CD8-positive, alpha-beta memory T cell (primary cell): ENCODE data around the gene PPFIBP1. TPM values are rescaled to one million over a fixed set of nuclear protein-coding genes. Genes with fewer than 3 reads are reported as not detected.
"Not testable (repeated sequence)": the region's sequence is repeated elsewhere in the genome, so short reads cannot be mapped to it uniquely, and the experiment has no call there.

Experiments
- CTCF ChIA-PET: fragments of 350-600 bp; sonication (Branson Sonifier 250); formaldehyde crosslinking; loops from one replicate; lab custom pipeline; 2021; ENCODE audit warnings: antibody characterized with exemption; lab: Charles Lee
- POLR2A ChIA-PET: fragments of 350-600 bp; sonication (Branson Sonifier 250); formaldehyde crosslinking; loops from one replicate; lab custom pipeline; 2021; ENCODE audit warnings: antibody characterized with exemption; lab: Charles Lee
- DNase-seq, 5 donors: peaks; one replicate each; pipeline versions ENCODE4 v3.0.0 to v3.0.0-alpha.2; 2020 to 2022; ENCODE audit warnings: mixed read lengths in 1 of 5
- H3K27ac ChIP-seq: one replicate; pipeline ENCODE4 v1.7.0; 2013; ENCODE audit warnings: low read depth, mild to moderate bottlenecking, low read length, moderate library complexity
- H3K27me3 ChIP-seq: 2 replicates; pipeline ENCODE4 v1.7.0; 2013; ENCODE audit warnings: low read length, mild to moderate bottlenecking; ENCODE audit not compliant: insufficient read depth, poor library complexity, severe bottlenecking
- H3K36me3 ChIP-seq: 2 replicates; pipeline ENCODE4 v1.7.0; 2013; ENCODE audit warnings: mild to moderate bottlenecking, low read length, moderate library complexity; ENCODE audit not compliant: insufficient read depth
- H3K4me1 ChIP-seq: 2 replicates; pipeline ENCODE4 v1.7.0; 2013; ENCODE audit warnings: mild to moderate bottlenecking, low read length, moderate library complexity; ENCODE audit not compliant: insufficient read depth
- H3K4me3 ChIP-seq: 2 replicates; pipeline ENCODE4 v1.7.0; 2013; ENCODE audit warnings: mild to moderate bottlenecking, low read length
- H3K9me3 ChIP-seq: 2 replicates; pipeline ENCODE4 v1.7.0; 2013; ENCODE audit warnings: mild to moderate bottlenecking, low read length
- H3K27ac Mint-ChIP-seq, 8 donors: one replicate each; pipeline ENCODE4 v1.8.0; 2020 to 2021; ENCODE audit warnings: mixed read lengths in 8 of 8, mild to moderate bottlenecking in 6 of 8, inconsistent platforms in 3 of 8, moderate library complexity in 3 of 8
- H3K27me3 Mint-ChIP-seq, 2 donors: one replicate each; pipeline ENCODE4 v1.8.0; 2020 to 2021; ENCODE audit warnings: mixed read lengths in 2 of 2, mild to moderate bottlenecking in 1 of 2, moderate library complexity in 1 of 2
- H3K36me3 Mint-ChIP-seq, 3 donors: one replicate each; pipeline ENCODE4 v1.8.0; 2020 to 2021; ENCODE audit warnings: mixed read lengths in 3 of 3, inconsistent platforms in 1 of 3, mild to moderate bottlenecking in 1 of 3
- H3K4me1 Mint-ChIP-seq, 3 donors: one replicate each; pipeline ENCODE4 v1.8.0; 2020 to 2021; ENCODE audit warnings: mixed read lengths in 3 of 3, inconsistent platforms in 1 of 3, mild to moderate bottlenecking in 1 of 3
- H3K4me3 Mint-ChIP-seq, 7 donors: one replicate each; pipeline ENCODE4 v1.8.0; 2020 to 2021; ENCODE audit warnings: mixed read lengths in 7 of 7, mild to moderate bottlenecking in 6 of 7, moderate library complexity in 4 of 7, inconsistent platforms in 2 of 7
- H3K9me3 Mint-ChIP-seq, 5 donors: one replicate each; pipeline ENCODE4 v1.8.0; 2020 to 2022; ENCODE audit warnings: mixed read lengths in 5 of 5, mild to moderate bottlenecking in 3 of 5, moderate library complexity in 2 of 5, inconsistent platforms in 1 of 5
- polyA plus RNA-seq: library from polyadenylated mRNA; unstranded; fragments of 300-500 nt; fragmentation: Illumina TruSeq; gene quantifications from one replicate; pipeline ENCODE4 v1.2.3, GENCODE V29; 2021
- total RNA-seq, 2 experiments: library from RNA; stranded (reverse); gene quantifications; one replicate each; pipeline ENCODE4 v1.2.3, GENCODE V29; 2021

Gene PPFIBP1
- total and polyA plus RNA-seq, 3 experiments from 2014 or later, result 1.2 to 10.7 (median 6.2) TPM

GRCh38 chr12:27583057-27583797 is 59.2 kb downstream of the PPFIBP1 start:
- Histone ChIP-seq H3K4me3 (no peak overlapping the region), H3K27ac (no peak overlapping the region), H3K27me3 (no peaks in the 10 kb centered on the region), H3K4me1 (no peaks in the 10 kb centered on the region), H3K9me3 (no peaks in the 10 kb centered on the region), H3K36me3 (no peaks in the 10 kb centered on the region)
- no peak overlapping the region for H3K4me3 Mint-ChIP-seq
- peaks cover 0 to 6% (median 3%) of the 10 kb centered on the region in 3 donors for H3K36me3 Mint-ChIP-seq
- no peaks in the 10 kb centered on the region for H3K27me3 Mint-ChIP-seq
- no peaks in the 10 kb centered on the region for H3K9me3 Mint-ChIP-seq
- ChIA-PET POLR2A (no interaction called here), CTCF (no interaction called here)
- peak overlapping the region in 1 of 8 donors; percentile 19 for H3K27ac Mint-ChIP-seq
- no peak for DNase-seq
- H3K4me1 Mint-ChIP-seq, result peaks cover 4 to 8% (median 7%) of the 10 kb centered on the region in 3 donors

GRCh38 chr12:27583981-27584380 is 60.0 kb downstream of the PPFIBP1 start:
- POLR2A ChIA-PET, result no interaction called here
- Mint-ChIP-seq H3K27ac (no peak overlapping the region), H3K9me3 (no peaks in the 10 kb centered on the region), H3K27me3 (no peaks in the 10 kb centered on the region), H3K36me3 (peaks cover 0 to 6% (median 3%) of the 10 kb centered on the region in 3 donors), H3K4me3 (no peak overlapping the region), H3K4me1 (peaks cover 4 to 11% (median 10%) of the 10 kb centered on the region in 3 donors)
- no peak for DNase-seq
- Histone ChIP-seq H3K4me1 (no peaks in the 10 kb centered on the region), H3K9me3 (no peaks in the 10 kb centered on the region), H3K36me3 (no peaks in the 10 kb centered on the region), H3K4me3 (no peak overlapping the region), H3K27ac (no peak overlapping the region), H3K27me3 (no peaks in the 10 kb centered on the region)
- CTCF ChIA-PET, result no interaction called here

GRCh38 chr12:27585739-27586265 is 61.8 kb downstream of the PPFIBP1 start:
- H3K27me3 Mint-ChIP-seq, result no peaks in the 10 kb centered on the region
- no peaks in the 10 kb centered on the region for H3K27me3 ChIP-seq
- no peak overlapping the region for H3K27ac ChIP-seq
- no peaks in the 10 kb centered on the region for H3K9me3 ChIP-seq
- no peak overlapping the region for H3K27ac Mint-ChIP-seq
- no peak for DNase-seq
- ChIA-PET CTCF (no interaction called here), POLR2A (no interaction called here)
- H3K9me3 Mint-ChIP-seq, result no peaks in the 10 kb centered on the region
- no peak overlapping the region for H3K4me3 Mint-ChIP-seq
- no peaks in the 10 kb centered on the region for H3K36me3 Mint-ChIP-seq
- no peaks in the 10 kb centered on the region for H3K36me3 ChIP-seq
- H3K4me1 Mint-ChIP-seq, result peaks cover 4 to 11% (median 10%) of the 10 kb centered on the region in 3 donors
- no peak overlapping the region for H3K4me3 ChIP-seq
- no peaks in the 10 kb centered on the region for H3K4me1 ChIP-seq

- H3K27me3 Mint-ChIP-seq, H3K4me1 ChIP-seq, DNase-seq, H3K36me3 ChIP-seq, POLR2A ChIA-PET, H3K36me3 Mint-ChIP-seq, H3K4me3 ChIP-seq, CTCF ChIA-PET, H3K27me3 ChIP-seq, H3K27ac ChIP-seq, H3K9me3 Mint-ChIP-seq, H3K9me3 ChIP-seq: not testable (repeated sequence)
- peaks cover 4 to 11% (median 10%) of the 10 kb centered on the region in 3 donors for H3K4me1 Mint-ChIP-seq
- peak overlapping the region in 2 of 8 donors; percentile 13 to 26 for H3K27ac Mint-ChIP-seq
- H3K4me3 Mint-ChIP-seq, result peak overlapping the region in 4 of 7 donors; percentile 0 to 47 (median 22)
Observed at GRCh38 chr12:27588075-27588730, 64.2 kb downstream of the PPFIBP1 start.

GRCh38 chr12:27588776-27589175 is 64.8 kb downstream of the PPFIBP1 start:
- CTCF ChIA-PET, result no interaction called here
- DNase-seq, result no peak
- Histone ChIP-seq H3K4me1 (no peaks in the 10 kb centered on the region), H3K36me3 (no peaks in the 10 kb centered on the region), H3K4me3 (no peak overlapping the region), H3K27me3 (no peaks in the 10 kb centered on the region), H3K9me3 (no peaks in the 10 kb centered on the region), H3K27ac (no peak overlapping the region)
- POLR2A ChIA-PET, result no interaction called here
- no peaks in the 10 kb centered on the region for H3K27me3 Mint-ChIP-seq
- no peak overlapping the region for H3K4me3 Mint-ChIP-seq
- H3K4me1 Mint-ChIP-seq, result peaks cover 4 to 11% (median 10%) of the 10 kb centered on the region in 3 donors
- H3K9me3 Mint-ChIP-seq, result no peaks in the 10 kb centered on the region
- H3K27ac Mint-ChIP-seq, result no peak overlapping the region
- peaks cover 0 to 1% (median 0%) of the 10 kb centered on the region in 3 donors for H3K36me3 Mint-ChIP-seq

- no peak overlapping the region for H3K27ac Mint-ChIP-seq
- peaks cover 4 to 11% (median 10%) of the 10 kb centered on the region in 3 donors for H3K4me1 Mint-ChIP-seq
- POLR2A ChIA-PET, result no interaction called here
- DNase-seq, result no peak
- no peaks in the 10 kb centered on the region for H3K9me3 Mint-ChIP-seq
- H3K4me1 ChIP-seq, result no peaks in the 10 kb centered on the region
- H3K27me3 Mint-ChIP-seq, result no peaks in the 10 kb centered on the region
- no peaks in the 10 kb centered on the region for H3K9me3 ChIP-seq
- H3K36me3 Mint-ChIP-seq, result peaks cover 0 to 1% (median 0%) of the 10 kb centered on the region in 3 donors
- no peak overlapping the region for H3K27ac ChIP-seq
- no peak overlapping the region for H3K4me3 Mint-ChIP-seq
- H3K36me3 ChIP-seq, result no peaks in the 10 kb centered on the region
- H3K27me3 ChIP-seq, result no peaks in the 10 kb centered on the region
- CTCF ChIA-PET, result no interaction called here
- no peak overlapping the region for H3K4me3 ChIP-seq
Observed at GRCh38 chr12:27589419-27589818, 65.4 kb downstream of the PPFIBP1 start.

GRCh38 chr12:27591698-27592097 is 67.7 kb downstream of the PPFIBP1 start:
- H3K9me3 ChIP-seq, H3K4me3 ChIP-seq, H3K27me3 ChIP-seq, DNase-seq, POLR2A ChIA-PET, H3K4me1 ChIP-seq, H3K27ac Mint-ChIP-seq, H3K9me3 Mint-ChIP-seq, H3K27me3 Mint-ChIP-seq, H3K36me3 Mint-ChIP-seq, H3K27ac ChIP-seq, H3K4me3 Mint-ChIP-seq, H3K36me3 ChIP-seq, CTCF ChIA-PET: not testable (repeated sequence)
- H3K4me1 Mint-ChIP-seq, result peaks cover 4 to 11% (median 10%) of the 10 kb centered on the region in 3 donors

GRCh38 chr12:27592548-27592947 is 68.5 kb downstream of the PPFIBP1 start:
- H3K36me3 Mint-ChIP-seq, result peaks cover 0 to 4% (median 1%) of the 10 kb centered on the region in 3 donors
- H3K27ac ChIP-seq, result no peak overlapping the region

More at GRCh38 chr12:27592548-27592947, 68.5 kb downstream of the PPFIBP1 start:
- Histone ChIP-seq H3K4me1 (no peaks in the 10 kb centered on the region), H3K27me3 (no peaks in the 10 kb centered on the region), H3K4me3 (no peak overlapping the region), H3K36me3 (no peaks in the 10 kb centered on the region), H3K9me3 (no peaks in the 10 kb centered on the region)
- H3K9me3 Mint-ChIP-seq, result peaks cover 0 to 3% (median 0%) of the 10 kb centered on the region in 5 donors
- ChIA-PET POLR2A (no interaction called here), CTCF (no interaction called here)
- no peak for DNase-seq
- no peak overlapping the region for H3K4me3 Mint-ChIP-seq
- H3K4me1 Mint-ChIP-seq, result peaks cover 3 to 11% (median 9%) of the 10 kb centered on the region in 3 donors
- H3K27ac Mint-ChIP-seq, result no peak overlapping the region
- H3K27me3 Mint-ChIP-seq, result no peaks in the 10 kb centered on the region
